ENCODE results near the gene OR2B3.

OR2B3 gene

GRCh38 chr6:29071831-29072723 is 15.0 kb downstream of the OR2B3 start:
- peak; percentile 8 to 64 for DNase-seq (ENCODE audit: low read depth in 1 of 2, low spot score in 1 of 2)
- no peak for TF ChIP-seq JUND (IDR thresholded peaks at IDR 0.05; ENCODE audit: low read depth)
- in situ Hi-C loops (cut with HindIII; ENCODE audit: low pct_unique_long_range_greater_than_20kb, low sequenced_read_pairs) = no loop called here

GRCh38 chr6:29051680-29052079 is 35.4 kb downstream of the OR2B3 start:
- no peak for TF ChIP-seq JUND (IDR thresholded peaks at IDR 0.05; ENCODE audit: low read depth)
- no peak for DNase-seq (ENCODE audit: low read depth in 1 of 2, low spot score in 1 of 2)
- in situ Hi-C loops (cut with HindIII; ENCODE audit: low pct_unique_long_range_greater_than_20kb, low sequenced_read_pairs) = no loop called here

GRCh38 chr6:29045075-29045474 is 42.0 kb downstream of the OR2B3 start, which contains the start of gene OR2W1:
Gene OR2W1, minus strand, starts transcription at chr6:29045175. Its CDS starts 0 bp downstream, at chr6:29045175.
- no peak for TF ChIP-seq JUND (IDR thresholded peaks at IDR 0.05; ENCODE audit: low read depth)
- in situ Hi-C loops (cut with HindIII; ENCODE audit: low pct_unique_long_range_greater_than_20kb, low sequenced_read_pairs) = no loop called here
- DNase-seq (ENCODE audit: low read depth in 1 of 2, low spot score in 1 of 2) = no peak

All from T47D (cell line).